Small intestine (tissue), 7 donors: ENCODE results near the gene TEX26. TPM values are rescaled to one million over a fixed set of nuclear protein-coding genes. Genes with fewer than 3 reads are reported as not detected.

Experiments
- DNase-seq, 2 donors: peaks; one replicate each; pipeline versions ENCODE4 v3.0.0 to v3.0.0-alpha.2; 2013
- FAIRE-seq: peaks from 2 replicates; lab custom pipeline; 2012; peaks lifted over from hg19 to GRCh38; lab: Jason Lieb, UNC
- H3K27ac ChIP-seq, 3 donors: one replicate each; pipeline ENCODE4 v1.5.1; 2013; ENCODE audit warnings: low read length in 2 of 3, mild to moderate bottlenecking in 2 of 3, control low read depth in 1 of 3, inconsistent platforms in 1 of 3, low read depth in 1 of 3, moderate library complexity in 1 of 3
- H3K27me3 ChIP-seq, 3 donors: one replicate each; pipeline ENCODE4 v1.6.1; 2013; ENCODE audit warnings: low read length in 3 of 3, inconsistent platforms in 1 of 3; ENCODE audit not compliant: control insufficient read depth in 3 of 3, insufficient read depth in 3 of 3
- H3K36me3 ChIP-seq, 3 donors: one replicate each; pipeline ENCODE4 v1.6.1; 2013; ENCODE audit warnings: low read length in 3 of 3, inconsistent platforms in 1 of 3, low read depth in 1 of 3, mild to moderate bottlenecking in 1 of 3, moderate library complexity in 1 of 3; ENCODE audit not compliant: control insufficient read depth in 3 of 3, insufficient read depth in 2 of 3
- H3K4me1 ChIP-seq, 3 donors: one replicate each; pipeline ENCODE4 v1.6.1; 2013; ENCODE audit warnings: low read length in 2 of 3, inconsistent platforms in 1 of 3, low read depth in 1 of 3, mild to moderate bottlenecking in 1 of 3, moderate library complexity in 1 of 3; ENCODE audit not compliant: control insufficient read depth in 3 of 3, insufficient read depth in 2 of 3
- H3K4me3 ChIP-seq, 3 donors: one replicate each; pipeline ENCODE4 v1.5.1; 2013; ENCODE audit warnings: low read length in 3 of 3, control low read depth in 1 of 3, inconsistent platforms in 1 of 3, low read depth in 1 of 3, mild to moderate bottlenecking in 1 of 3, moderate library complexity in 1 of 3
- H3K9me3 ChIP-seq, 2 donors: one replicate each; pipeline ENCODE4 v1.6.1; 2013; ENCODE audit warnings: low read depth in 1 of 2, low read length in 1 of 2; ENCODE audit not compliant: control insufficient read depth in 2 of 2, insufficient read depth in 1 of 2
- WGBS, 3 donors: extraction: QIAGEN DNeasy Blood & Tissue Kit; methylation state at CpG; one replicate each; pipeline ENCODE4 v1.1.7; 2013; 5-methylcytosine and 5-hydroxymethylcytosine counted together
- polyA plus RNA-seq, 4 donors: library from polyadenylated mRNA; stranded (reverse) in 3 of 4; unstranded in 1 of 4; fragments of 200-250 nt in 3 of 4; fragments of 120-200 nt in 1 of 4; gene quantifications; one replicate each; pipeline versions ENCODE4 v1.2.1 to v1.2.3, GENCODE V29; 2013
- donor health status: healthy with polysubstance abuse.
- donor health status: control.
- donor health status: control.
- donor health status: Bipolar disorder and iron deficiency.
- donor health status: healthy.

Gene TEX26
- polyA plus RNA-seq, 4 donors = not detected

GRCh38 chr13:31015199-31015598, 82.7 kb downstream of the TEX26 start:
- no peak for DNase-seq

DNA sequence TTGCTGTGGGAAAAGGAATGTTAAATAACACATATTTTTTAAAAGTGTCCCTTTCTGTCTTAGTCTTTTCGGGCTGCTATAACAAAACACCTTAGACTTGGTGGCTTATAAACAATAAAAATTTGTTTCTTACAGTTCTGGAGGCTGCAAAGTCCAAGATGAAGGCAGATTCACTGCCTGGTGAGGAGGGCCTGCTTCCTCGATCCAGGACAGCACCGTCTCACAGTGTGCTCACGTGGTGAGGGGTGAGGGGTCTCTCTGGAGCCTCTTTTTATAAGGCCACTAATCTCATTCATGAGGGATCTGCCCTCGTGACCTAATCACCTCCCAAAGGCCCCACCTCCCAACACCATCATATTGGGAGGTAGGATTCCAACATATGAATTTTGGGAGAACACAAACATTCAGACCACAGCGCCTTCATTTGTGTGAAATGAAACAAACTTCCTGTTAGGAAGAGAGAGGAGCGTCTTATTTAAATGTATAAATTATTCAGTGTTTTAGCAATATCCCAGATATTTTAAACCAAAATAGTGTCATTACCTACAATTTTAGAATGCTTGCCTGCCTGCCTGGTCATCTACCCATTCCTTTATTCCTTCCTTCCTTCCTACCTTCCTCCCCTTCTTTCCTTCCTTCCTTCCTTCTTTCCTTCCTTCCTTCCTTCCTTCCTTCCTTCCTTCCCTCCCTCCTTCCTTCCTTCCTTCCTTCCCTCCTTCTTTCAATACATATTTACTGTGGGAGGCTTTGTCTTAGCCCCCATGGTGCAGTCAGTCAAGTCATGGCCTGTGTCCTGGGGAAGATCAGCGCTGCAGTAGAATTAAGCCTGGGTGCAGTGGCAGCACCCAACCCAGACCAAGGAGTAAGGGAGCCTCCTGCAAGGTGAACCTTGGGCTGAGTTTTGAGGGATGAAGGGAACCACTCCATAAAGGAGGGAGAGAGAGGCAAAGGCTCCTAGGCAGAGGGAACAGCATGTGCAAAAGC, 84.2 kb downstream of the TEX26 start:
- peaks cover 0 to 3% of the 10 kb centered on the region in 2 donors for H3K9me3 ChIP-seq
- 83 to 87% (median 85%) methylated on average over 8 of the region's 8 CpGs for WGBS, 3 donors
- H3K27ac ChIP-seq = no peak overlapping the region
- no peaks in the 10 kb centered on the region for H3K4me1 ChIP-seq
- no peak for DNase-seq
- no peak overlapping the region for H3K4me3 ChIP-seq
- no peaks in the 10 kb centered on the region for H3K36me3 ChIP-seq
- no peak for FAIRE-seq
- H3K27me3 ChIP-seq = no peaks in the 10 kb centered on the region

More at GRCh38 chr13:31015199-31015598, 82.7 kb downstream of the TEX26 start:
- Histone ChIP-seq H3K4me1 (no peaks in the 10 kb centered on the region), H3K4me3 (no peak overlapping the region), H3K27me3 (no peaks in the 10 kb centered on the region), H3K36me3 (no peaks in the 10 kb centered on the region), H3K27ac (no peak overlapping the region), H3K9me3 (peaks cover 0 to 3% of the 10 kb centered on the region in 2 donors)
- FAIRE-seq = no peak

DNA sequence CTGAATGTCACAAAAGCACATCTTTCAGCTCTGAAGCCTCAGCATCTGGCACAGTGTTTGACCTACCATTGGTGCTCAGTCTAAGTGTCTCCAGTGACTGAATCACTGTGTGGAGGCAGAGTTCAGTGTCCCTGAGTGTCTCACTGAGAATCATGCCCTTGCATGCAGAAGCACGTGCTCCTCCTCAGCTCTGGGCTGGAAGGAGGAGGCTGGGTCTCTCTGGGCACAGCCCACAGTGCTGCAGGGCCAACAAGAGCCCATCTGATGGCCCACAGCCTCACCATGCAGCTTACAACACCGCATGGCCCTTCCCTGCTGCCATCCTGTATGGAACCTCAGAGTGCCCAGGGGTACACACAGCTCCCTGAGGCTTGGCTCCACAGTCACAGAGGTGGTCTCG, 86.1 kb downstream of the TEX26 start:
- 63 to 87% (median 80%) methylated on average over 3 of the region's 3 CpGs for WGBS, 3 donors
- H3K27me3 ChIP-seq = peaks cover 0 to 2% (median 0%) of the 10 kb centered on the region in 3 donors
- FAIRE-seq = no peak

DNA sequence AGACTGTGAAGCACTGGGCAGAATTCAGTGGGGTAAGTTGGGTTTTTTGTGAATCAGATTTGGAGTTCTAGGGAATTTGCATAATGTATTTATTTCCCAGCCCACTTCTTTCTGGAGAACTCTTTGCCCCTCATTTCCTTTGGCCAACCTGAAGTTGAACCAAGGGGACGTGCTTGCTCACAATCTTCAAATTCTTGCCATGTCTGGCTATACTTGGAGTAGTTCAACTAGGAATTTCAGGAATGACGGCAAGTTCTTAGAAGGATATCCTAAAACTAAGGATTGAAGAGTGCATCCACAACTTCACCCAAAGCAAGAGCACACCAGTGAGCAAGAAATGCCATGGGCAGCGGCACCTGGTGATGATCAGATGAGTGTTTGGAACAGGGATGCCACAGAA, 88.5 kb downstream of the TEX26 start:
- Histone ChIP-seq H3K4me3 (no peak overlapping the region), H3K36me3 (no peaks in the 10 kb centered on the region), H3K27me3 (peaks cover 0 to 2% (median 0%) of the 10 kb centered on the region in 3 donors), H3K4me1 (no peaks in the 10 kb centered on the region), H3K9me3 (peaks cover 0 to 3% of the 10 kb centered on the region in 2 donors), H3K27ac (no peak overlapping the region)
- FAIRE-seq (no peak), DNase-seq (no peak)
- WGBS, 3 donors = 64 to 72% (median 72%) methylated on average over 3 of the region's 3 CpGs

More for the DNA sequence above, 86.1 kb downstream of the TEX26 start:
- H3K4me1 ChIP-seq = no peaks in the 10 kb centered on the region
- peaks cover 0 to 3% of the 10 kb centered on the region in 2 donors for H3K9me3 ChIP-seq
- DNase-seq = no peak
- H3K27ac ChIP-seq = no peak overlapping the region
- no peaks in the 10 kb centered on the region for H3K36me3 ChIP-seq
- H3K4me3 ChIP-seq = no peak overlapping the region

- 76 to 83% (median 78%) methylated on average over 13 of the region's 13 CpGs for WGBS, 3 donors
- no peak overlapping the region for H3K27ac ChIP-seq
- H3K9me3 ChIP-seq = no peaks in the 10 kb centered on the region
- H3K27me3 ChIP-seq = peaks cover 0 to 2% (median 0%) of the 10 kb centered on the region in 3 donors
- FAIRE-seq = no peak
- DNase-seq = no peak
- no peak overlapping the region for H3K4me3 ChIP-seq
- H3K4me1 ChIP-seq = no peaks in the 10 kb centered on the region
- H3K36me3 ChIP-seq = no peaks in the 10 kb centered on the region
These were observed 89.9 kb downstream of the TEX26 start for GRCh38 chr13:31022288-31022895.

DNA sequence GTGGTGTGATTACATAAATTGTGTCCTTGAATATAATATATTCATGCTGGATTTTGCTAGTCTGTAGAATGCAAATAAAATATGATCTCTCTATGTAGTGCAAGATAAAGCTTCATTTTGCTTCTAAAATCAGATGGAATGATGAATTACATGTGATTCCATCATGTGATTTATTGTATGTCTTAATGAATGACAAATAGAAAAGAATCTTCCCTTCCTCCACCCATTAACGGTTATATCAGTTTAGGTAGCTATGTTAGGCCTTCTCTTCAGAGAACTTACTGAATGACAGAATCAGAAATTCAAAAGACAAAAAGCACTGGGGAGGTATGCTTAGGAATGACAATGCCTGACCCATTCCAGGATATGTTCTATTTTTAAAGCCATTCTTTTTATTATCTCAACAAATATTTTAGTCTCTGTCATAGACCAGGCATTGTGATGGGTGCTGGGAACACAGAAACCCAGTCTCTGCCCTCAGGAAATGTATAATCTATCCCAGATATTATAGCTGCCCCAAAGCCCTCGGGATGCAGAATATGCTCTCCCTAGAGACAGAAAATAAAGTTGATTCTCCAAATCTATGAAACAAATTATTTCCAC, 90.6 kb downstream of the TEX26 start:
- Histone ChIP-seq H3K36me3 (no peaks in the 10 kb centered on the region), H3K4me3 (no peak overlapping the region), H3K27me3 (peaks cover 0 to 2% (median 0%) of the 10 kb centered on the region in 3 donors), H3K9me3 (no peaks in the 10 kb centered on the region), H3K27ac (no peak overlapping the region), H3K4me1 (no peaks in the 10 kb centered on the region)
- FAIRE-seq (no peak), DNase-seq (no peak)
- WGBS, 3 donors = 41 to 49% (median 43%) methylated on average over 2 of the region's 2 CpGs

Other genes starting within 250 kb of the TEX26 start
- gene ALOX5AP, start 197.1 kb upstream of the TEX26 start, polyA plus RNA-seq = 10 to 100 TPM in 3 of 4 donors, 1 to 10 TPM in 1; 5.5 to 36.1 (median 16.5) TPM
- 10 to 100 TPM in 1 of 4 donors, 1 to 10 TPM in 1, under 1 TPM in 2; 0.34 to 21.4 (median 1.6) TPM for gene MEDAG, start 26.4 kb upstream of the TEX26 start, polyA plus RNA-seq
- gene HSPH1, start 229.2 kb downstream of the TEX26 start, polyA plus RNA-seq = 10 to 100 TPM in 2 of 4 donors, 1 to 10 TPM in 2; 8.5 to 61.4 (median 17.3) TPM